Trophoblast cell (in vitro differentiated cells and primary cell): ENCODE data around the gene FAM222B.

Experiments
- DNase-seq, 2 donors: peaks; one replicate each; pipeline ENCODE4 v3.0.0-alpha.2; 2016
- H2AFZ ChIP-seq: 2 replicates; pipeline ENCODE4 v1.6.1; 2013; ENCODE audit warnings: low read length, moderate library complexity, mild to moderate bottlenecking; ENCODE audit not compliant: insufficient read depth, poor library complexity
- H2AK5ac ChIP-seq: 2 replicates; pipeline ENCODE4 v1.6.1; 2013; ENCODE audit warnings: mild to moderate bottlenecking, low read length
- H2BK120ac ChIP-seq: 2 replicates; pipeline ENCODE4 v1.6.1; 2013; ENCODE audit warnings: low read length, mild to moderate bottlenecking, moderate library complexity; ENCODE audit not compliant: insufficient read depth, poor library complexity
- H2BK12ac ChIP-seq: 2 replicates; pipeline ENCODE4 v1.6.1; 2013; ENCODE audit warnings: mild to moderate bottlenecking, low read length, moderate library complexity
- H2BK5ac ChIP-seq: 2 replicates; pipeline ENCODE4 v1.6.1; 2013; ENCODE audit warnings: low read length, low read depth, moderate library complexity, mild to moderate bottlenecking; ENCODE audit not compliant: poor library complexity
- H3K14ac ChIP-seq: 2 replicates; pipeline ENCODE4 v1.6.1; 2013; ENCODE audit warnings: mild to moderate bottlenecking, low read length
- H3K18ac ChIP-seq: 2 replicates; pipeline ENCODE4 v1.6.1; 2013; ENCODE audit warnings: mild to moderate bottlenecking, low read length
- H3K23ac ChIP-seq: 2 replicates; pipeline ENCODE4 v1.6.1; 2013; ENCODE audit warnings: low read length
- H3K27ac ChIP-seq: 2 replicates; pipeline ENCODE4 v1.5.1; 2013; ENCODE audit warnings: low read depth, mild to moderate bottlenecking, inconsistent platforms, low read length, moderate library complexity
- H3K27me3 ChIP-seq: 2 replicates; pipeline ENCODE4 v1.6.1; 2013; ENCODE audit warnings: inconsistent platforms, mild to moderate bottlenecking, low read length, moderate library complexity; ENCODE audit not compliant: insufficient read depth
- H3K36me3 ChIP-seq, 2 experiments: 1 replicate in 1 of 2; 2 replicates in 1 of 2; pipeline ENCODE4 v1.6.1; 2013; ENCODE audit warnings: low read length in 2 of 2, mild to moderate bottlenecking in 2 of 2, moderate library complexity in 1 of 2; ENCODE audit not compliant: insufficient read depth in 2 of 2, control insufficient read depth in 1 of 2
- H3K4ac ChIP-seq: 2 replicates; pipeline ENCODE4 v1.6.1; 2013; ENCODE audit warnings: low read depth, mild to moderate bottlenecking, low read length, moderate library complexity
- H3K4me1 ChIP-seq, 2 experiments: 1 replicate in 1 of 2; 2 replicates in 1 of 2; pipeline ENCODE4 v1.6.1; 2013; ENCODE audit warnings: low read length in 2 of 2, mild to moderate bottlenecking in 2 of 2, moderate library complexity in 1 of 2; ENCODE audit not compliant: insufficient read depth in 2 of 2, control insufficient read depth in 1 of 2
- H3K4me2 ChIP-seq: 2 replicates; pipeline ENCODE4 v1.6.1; 2013; ENCODE audit warnings: inconsistent platforms, mild to moderate bottlenecking, low read length, moderate library complexity
- H3K4me3 ChIP-seq: 2 replicates; pipeline ENCODE4 v1.5.1; 2013; ENCODE audit warnings: mild to moderate bottlenecking, low read depth, low read length, inconsistent platforms
- H3K79me1 ChIP-seq: one replicate; pipeline ENCODE4 v1.6.1; 2013; ENCODE audit warnings: low read length
- H3K79me2 ChIP-seq: 2 replicates; pipeline ENCODE4 v1.6.1; 2013; ENCODE audit warnings: low read length, mild to moderate bottlenecking; ENCODE audit not compliant: control insufficient read depth, insufficient read depth, poor library complexity
- H3K9ac ChIP-seq: 2 replicates; pipeline ENCODE4 v1.6.1; 2013; ENCODE audit warnings: mild to moderate bottlenecking, low read length
- H3K9me3 ChIP-seq: 2 replicates; pipeline ENCODE4 v1.6.1; 2013; ENCODE audit warnings: low read depth, mild to moderate bottlenecking, control low read depth, inconsistent platforms, low read length; ENCODE audit not compliant: insufficient read depth
- H4K12ac ChIP-seq: 2 replicates; pipeline ENCODE4 v1.6.1; 2013; ENCODE audit warnings: low read depth, mild to moderate bottlenecking, low read length, moderate library complexity
- H4K8ac ChIP-seq: 2 replicates; pipeline ENCODE4 v1.6.1; 2013; ENCODE audit warnings: low read depth, mild to moderate bottlenecking, low read length, moderate library complexity
- H4K91ac ChIP-seq: one replicate; pipeline ENCODE4 v1.6.1; 2013; ENCODE audit warnings: low read depth, mild to moderate bottlenecking, low read length, moderate library complexity
- WGBS: extraction: QIAGEN DNeasy Blood & Tissue Kit; methylation state at CpG from one replicate; pipeline ENCODE4 v1.1.7; 2013; ENCODE audit warnings: missing lambda C conversion rate; ENCODE audit not compliant: insufficient read length, insufficient coverage; ENCODE audit errors: extremely low coverage; 5-methylcytosine and 5-hydroxymethylcytosine counted together

FAM222B gene

GRCh38 chr17:28716740-28717577 is 125.6 kb downstream of the FAM222B start:
- peak overlapping the region; percentile 83 for H2BK120ac ChIP-seq
- peaks cover 26% of the 10 kb centered on the region for H3K79me2 ChIP-seq
- peak overlapping the region; percentile 76 for H3K4me2 ChIP-seq
- H4K8ac ChIP-seq: peak overlapping the region; percentile 87
- H4K12ac ChIP-seq: peak overlapping the region; percentile 89
- H3K18ac ChIP-seq: peak overlapping the region; percentile 95
- peak overlapping the region; percentile 31 for H2BK12ac ChIP-seq
- peak overlapping the region; percentile 59 for H2AFZ ChIP-seq
- peaks cover 5% of the 10 kb centered on the region for H3K9me3 ChIP-seq
- peaks cover 15 to 25% of the 10 kb centered on the region in 2 experiments for H3K4me1 ChIP-seq
- peak overlapping the region; percentile 60 for H2AK5ac ChIP-seq
- DNase-seq: peak; percentile 27 to 56
- peak overlapping the region; percentile 87 for H3K4me3 ChIP-seq
- H3K27me3 ChIP-seq: no peaks in the 10 kb centered on the region
- H2BK5ac ChIP-seq: peak overlapping the region; percentile 92
- peak overlapping the region; percentile 95 for H3K27ac ChIP-seq
- WGBS: no CpG with 5 or more reads among the region's 63 CpGs
- H4K91ac ChIP-seq: peak overlapping the region; percentile 93
- peaks cover 34 to 40% of the 10 kb centered on the region in 2 experiments for H3K36me3 ChIP-seq
- peak overlapping the region; percentile 93 for H3K9ac ChIP-seq
- H3K23ac ChIP-seq: no peak overlapping the region
- peak overlapping the region; percentile 91 for H3K14ac ChIP-seq
- peak overlapping the region; percentile 56 for H3K4ac ChIP-seq
- peaks cover 31% of the 10 kb centered on the region for H3K79me1 ChIP-seq

GRCh38 chr17:28715217-28715616 is 127.4 kb downstream of the FAM222B start:
- H3K27ac ChIP-seq: no peak overlapping the region
- no peak overlapping the region for H4K12ac ChIP-seq
- H4K8ac ChIP-seq: no peak overlapping the region
- no peak overlapping the region for H2AFZ ChIP-seq
- no peak overlapping the region for H4K91ac ChIP-seq
- H2BK120ac ChIP-seq: no peak overlapping the region
- H3K79me1 ChIP-seq: peaks cover 43% of the 10 kb centered on the region
- no peak overlapping the region for H3K9ac ChIP-seq
- no peak overlapping the region for H3K18ac ChIP-seq
- H3K4me1 ChIP-seq: peaks cover 14 to 29% of the 10 kb centered on the region in 2 experiments
- no peak overlapping the region for H3K4me3 ChIP-seq
- no peak overlapping the region for H2BK5ac ChIP-seq
- H3K23ac ChIP-seq: no peak overlapping the region
- H3K9me3 ChIP-seq: peaks cover 5% of the 10 kb centered on the region
- no CpG with 5 or more reads among the region's 2 CpGs for WGBS
- peak overlapping the region; percentile 47 for H3K4me2 ChIP-seq
- no peak overlapping the region for H3K14ac ChIP-seq
- no peak overlapping the region for H2BK12ac ChIP-seq
- no peaks in the 10 kb centered on the region for H3K27me3 ChIP-seq
- H2AK5ac ChIP-seq: no peak overlapping the region
- no peak for DNase-seq
- H3K79me2 ChIP-seq: peaks cover 28% of the 10 kb centered on the region
- peaks cover 26 to 31% of the 10 kb centered on the region in 2 experiments for H3K36me3 ChIP-seq
- no peak overlapping the region for H3K4ac ChIP-seq

- no peak overlapping the region for H4K91ac ChIP-seq
- no peak overlapping the region for H4K12ac ChIP-seq
- peak overlapping the region; percentile 20 for H3K4me3 ChIP-seq
- no peak overlapping the region for H3K27ac ChIP-seq
- DNase-seq: no peak
- H3K14ac ChIP-seq: no peak overlapping the region
- H3K27me3 ChIP-seq: no peaks in the 10 kb centered on the region
- no peak overlapping the region for H3K18ac ChIP-seq
- H2AK5ac ChIP-seq: no peak overlapping the region
- no peak overlapping the region for H3K4me2 ChIP-seq
- H3K79me2 ChIP-seq: peaks cover 24% of the 10 kb centered on the region
- H3K4ac ChIP-seq: no peak overlapping the region
- no peak overlapping the region for H2BK5ac ChIP-seq
- no peak overlapping the region for H2BK120ac ChIP-seq
- no CpG with 5 or more reads among the region's 3 CpGs for WGBS
- peaks cover 26 to 31% of the 10 kb centered on the region in 2 experiments for H3K36me3 ChIP-seq
- H3K9me3 ChIP-seq: peaks cover 5% of the 10 kb centered on the region
- H3K23ac ChIP-seq: no peak overlapping the region
- peaks cover 18 to 31% of the 10 kb centered on the region in 2 experiments for H3K4me1 ChIP-seq
- H2AFZ ChIP-seq: no peak overlapping the region
- H3K79me1 ChIP-seq: peaks cover 38% of the 10 kb centered on the region
- H4K8ac ChIP-seq: no peak overlapping the region
- H3K9ac ChIP-seq: no peak overlapping the region
- no peak overlapping the region for H2BK12ac ChIP-seq
Observed at GRCh38 chr17:28714281-28714680, 128.3 kb downstream of the FAM222B start.

- H3K18ac ChIP-seq: no peak overlapping the region
- H3K27ac ChIP-seq: peak overlapping the region; percentile 85
- no peak overlapping the region for H4K12ac ChIP-seq
- H3K4me1 ChIP-seq: peaks cover 18 to 22% of the 10 kb centered on the region in 2 experiments
- peaks cover 5% of the 10 kb centered on the region for H3K9me3 ChIP-seq
- H3K4me2 ChIP-seq: peak overlapping the region; percentile 78
- H2BK12ac ChIP-seq: peak overlapping the region; percentile 29
- peak overlapping the region; percentile 94 for H3K14ac ChIP-seq
- H3K23ac ChIP-seq: no peak overlapping the region
- H3K27me3 ChIP-seq: no peaks in the 10 kb centered on the region
- H4K91ac ChIP-seq: peak overlapping the region; percentile 99
- H3K4me3 ChIP-seq: no peak overlapping the region
- H3K79me1 ChIP-seq: peaks cover 26% of the 10 kb centered on the region
- no peak for DNase-seq
- H2AK5ac ChIP-seq: peak overlapping the region; percentile 76
- no peak overlapping the region for H2BK120ac ChIP-seq
- H3K36me3 ChIP-seq: peaks cover 26 to 31% of the 10 kb centered on the region in 2 experiments
- peaks cover 20% of the 10 kb centered on the region for H3K79me2 ChIP-seq
- H3K9ac ChIP-seq: peak overlapping the region; percentile 10
- H3K4ac ChIP-seq: no peak overlapping the region
- no peak overlapping the region for H4K8ac ChIP-seq
- no peak overlapping the region for H2BK5ac ChIP-seq
- no peak overlapping the region for H2AFZ ChIP-seq
- WGBS: no CpG with 5 or more reads among the region's 7 CpGs
Observed at GRCh38 chr17:28712705-28713415, 129.7 kb downstream of the FAM222B start.
